SK-N-DZ (cell line): Measurements from ENCODE around the gene FOXD1.
"Not testable (repeated sequence)": the region's sequence is repeated elsewhere in the genome, so short reads cannot be mapped to it uniquely, and the experiment has no call there.

Experiments used
- DNase-seq: peaks from one replicate; pipeline ENCODE4 v3.0.0-alpha.2; 2015; ENCODE audit warnings: low spot score

Gene FOXD1

GRCh38 chr5:73417303-73418034 lies 31.1 kb downstream of the FOXD1 start:
- DNase-seq: peak; percentile 32

GRCh38 chr5:73415617-73416016 lies 33.0 kb downstream of the FOXD1 start:
- no peak for DNase-seq

- DNase-seq: no peak
These were observed 33.4 kb downstream of the FOXD1 start for GRCh38 chr5:73415171-73415570.

- DNase-seq: no peak
These were observed 36.0 kb downstream of the FOXD1 start for GRCh38 chr5:73412597-73412988.

GRCh38 chr5:73411936-73412596 lies 36.5 kb downstream of the FOXD1 start:
- no peak for DNase-seq

GRCh38 chr5:73409927-73410326 lies 38.6 kb downstream of the FOXD1 start:
- not testable (repeated sequence) for DNase-seq

GRCh38 chr5:73405691-73406090 lies 42.9 kb downstream of the FOXD1 start:
- no peak for DNase-seq

- no peak for DNase-seq
These were observed 48.8 kb downstream of the FOXD1 start for GRCh38 chr5:73399775-73400174.
